Measurements from ENCODE around the gene ATP8B4. TPM values are rescaled to one million over a fixed set of nuclear protein-coding genes. Genes with fewer than 3 reads are reported as not detected.

Gene ATP8B4
- total RNA-seq, 4 donors from 2014 or later, result 2.2 to 9.5 (median 3.0) TPM

DNA sequence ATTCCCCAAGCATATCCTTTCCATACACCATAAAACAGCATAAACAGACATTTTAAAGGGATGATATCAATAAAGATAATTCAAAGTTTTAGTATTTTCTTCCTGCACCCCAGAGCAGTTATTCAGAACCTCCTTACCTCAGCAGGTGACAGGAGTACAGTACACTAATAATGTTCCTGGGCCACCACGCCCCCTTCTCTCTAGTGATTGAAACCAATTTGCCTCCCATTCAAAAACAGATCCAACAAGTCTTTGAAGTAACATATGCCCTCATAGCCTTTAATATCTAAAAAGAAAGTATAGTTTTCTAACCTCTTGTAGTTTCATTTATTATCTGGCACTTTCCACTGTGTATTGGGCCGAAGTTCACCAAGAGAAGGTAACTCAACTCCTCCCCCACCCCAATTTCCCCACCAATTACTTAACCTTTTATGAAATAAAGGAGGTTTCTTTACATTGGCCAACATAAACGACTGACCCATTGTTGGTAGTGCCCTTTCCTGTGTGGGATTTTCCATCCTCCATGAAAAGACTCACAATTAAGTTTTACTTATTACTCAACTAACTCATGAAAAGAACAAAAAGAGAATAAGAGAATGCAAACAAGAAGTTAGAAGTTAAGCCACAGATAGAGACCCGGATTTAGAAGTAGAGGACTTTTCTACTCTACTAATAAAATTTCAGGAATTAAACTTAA lies 5.0 kb upstream of the ATP8B4 start:
- Histone ChIP-seq H3K36me3 (no peaks in the 10 kb centered on the region), H3K9me3 (no peaks in the 10 kb centered on the region), H3K27me3 (no peaks in the 10 kb centered on the region), H3K4me3 (no peak overlapping the region), H3K4me1 (no peaks in the 10 kb centered on the region), H3K27ac (no peak overlapping the region)
- 82% methylated on average over 4 of the region's 4 CpGs for WGBS
- DNase-seq (ENCODE audit: low spot score in 2 of 2), result no peak
- TF ChIP-seq POLR2A (IDR thresholded peaks at IDR 0.05) (no peak), EP300 (IDR thresholded peaks at IDR 0.05) (no peak), POLR2AphosphoS5 (IDR thresholded peaks at IDR 0.05) (no peak)
- TF ChIP-seq, protein P1, sequence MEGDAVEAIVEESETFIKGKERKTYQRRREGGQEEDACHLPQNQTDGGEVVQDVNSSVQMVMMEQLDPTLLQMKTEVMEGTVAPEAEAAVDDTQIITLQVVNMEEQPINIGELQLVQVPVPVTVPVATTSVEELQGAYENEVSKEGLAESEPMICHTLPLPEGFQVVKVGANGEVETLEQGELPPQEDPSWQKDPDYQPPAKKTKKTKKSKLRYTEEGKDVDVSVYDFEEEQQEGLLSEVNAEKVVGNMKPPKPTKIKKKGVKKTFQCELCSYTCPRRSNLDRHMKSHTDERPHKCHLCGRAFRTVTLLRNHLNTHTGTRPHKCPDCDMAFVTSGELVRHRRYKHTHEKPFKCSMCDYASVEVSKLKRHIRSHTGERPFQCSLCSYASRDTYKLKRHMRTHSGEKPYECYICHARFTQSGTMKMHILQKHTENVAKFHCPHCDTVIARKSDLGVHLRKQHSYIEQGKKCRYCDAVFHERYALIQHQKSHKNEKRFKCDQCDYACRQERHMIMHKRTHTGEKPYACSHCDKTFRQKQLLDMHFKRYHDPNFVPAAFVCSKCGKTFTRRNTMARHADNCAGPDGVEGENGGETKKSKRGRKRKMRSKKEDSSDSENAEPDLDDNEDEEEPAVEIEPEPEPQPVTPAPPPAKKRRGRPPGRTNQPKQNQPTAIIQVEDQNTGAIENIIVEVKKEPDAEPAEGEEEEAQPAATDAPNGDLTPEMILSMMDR (IDR thresholded peaks at IDR 0.05), result no peak

DNA sequence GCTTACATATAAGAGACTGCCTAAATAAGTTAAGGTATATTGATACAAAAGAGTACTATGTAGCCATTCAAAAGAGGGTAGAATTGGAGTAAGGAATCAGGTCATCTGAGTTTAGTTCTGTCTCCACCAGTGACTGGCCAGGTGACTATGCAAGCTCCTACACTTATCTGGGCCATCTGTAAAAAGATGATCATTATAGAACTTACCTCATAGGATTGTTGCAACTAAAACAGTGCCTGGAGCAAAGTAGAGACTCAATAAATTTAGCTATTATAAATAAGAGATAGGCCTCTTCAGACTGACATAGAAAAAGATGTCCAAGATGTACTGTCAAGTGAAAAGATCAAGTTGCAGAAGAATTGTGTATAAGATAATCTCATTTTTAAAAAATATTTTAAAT lies 1.7 kb upstream of the ATP8B4 start:
- no peak for DNase-seq (ENCODE audit: low spot score in 2 of 2)
- TF ChIP-seq POLR2A (IDR thresholded peaks at IDR 0.05) (no peak), EP300 (IDR thresholded peaks at IDR 0.05) (no peak), POLR2AphosphoS5 (IDR thresholded peaks at IDR 0.05) (no peak)
- TF ChIP-seq, protein P1 (IDR thresholded peaks at IDR 0.05), result no peak
- H3K36me3 ChIP-seq, result no peaks in the 10 kb centered on the region
- no peak overlapping the region for H3K4me3 ChIP-seq
- H3K27me3 ChIP-seq, result no peaks in the 10 kb centered on the region
- H3K9me3 ChIP-seq, result no peaks in the 10 kb centered on the region
- no peak overlapping the region for H3K27ac ChIP-seq
- no peaks in the 10 kb centered on the region for H3K4me1 ChIP-seq

- no peaks in the 10 kb centered on the region for H3K9me3 ChIP-seq
- no peaks in the 10 kb centered on the region for H3K27me3 ChIP-seq
- TF ChIP-seq EP300 (IDR thresholded peaks at IDR 0.05) (no peak), POLR2A (IDR thresholded peaks at IDR 0.05) (no peak), POLR2AphosphoS5 (IDR thresholded peaks at IDR 0.05) (no peak)
- TF ChIP-seq, protein P1 (IDR thresholded peaks at IDR 0.05), result no peak
- no peaks in the 10 kb centered on the region for H3K36me3 ChIP-seq
- DNase-seq (ENCODE audit: low spot score in 2 of 2), result no peak
- no peaks in the 10 kb centered on the region for H3K4me1 ChIP-seq
- H3K4me3 ChIP-seq, result no peak overlapping the region
- H3K27ac ChIP-seq, result no peak overlapping the region
Observed at GRCh38 chr15:50117431-50118027, 1.5 kb downstream of the ATP8B4 start.

DNA sequence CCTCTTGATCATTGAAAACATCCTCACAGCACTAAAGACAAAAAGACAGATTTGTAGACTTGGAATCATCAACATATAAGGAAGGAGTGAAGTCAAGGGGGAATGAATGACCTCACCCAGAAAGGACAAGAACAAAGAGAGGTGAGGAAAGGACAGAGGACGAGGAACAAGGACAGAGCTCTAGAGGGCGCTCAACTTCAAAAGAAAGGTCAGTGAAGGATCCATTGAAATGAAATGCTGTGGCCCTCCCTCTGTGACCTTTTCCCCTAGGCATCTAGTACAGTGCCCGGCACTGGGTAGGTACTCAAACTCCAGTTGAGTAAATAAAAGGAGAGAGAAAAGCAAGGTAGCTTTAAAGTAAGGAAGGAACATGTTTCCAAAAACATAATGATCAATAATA lies 2.6 kb downstream of the ATP8B4 start:
- Histone ChIP-seq H3K4me1 (no peaks in the 10 kb centered on the region), H3K36me3 (no peaks in the 10 kb centered on the region), H3K9me3 (no peaks in the 10 kb centered on the region), H3K27ac (no peak overlapping the region), H3K4me3 (no peak overlapping the region), H3K27me3 (no peaks in the 10 kb centered on the region)
- WGBS, result 50% methylated on average over 3 of the region's 3 CpGs
- TF ChIP-seq POLR2A (IDR thresholded peaks at IDR 0.05), result no peak
- no peak for TF ChIP-seq EP300 (IDR thresholded peaks at IDR 0.05)
- TF ChIP-seq POLR2AphosphoS5 (IDR thresholded peaks at IDR 0.05), result no peak
- TF ChIP-seq, protein P1 (IDR thresholded peaks at IDR 0.05), result no peak
- no peak for DNase-seq (ENCODE audit: low spot score in 2 of 2)

DNA sequence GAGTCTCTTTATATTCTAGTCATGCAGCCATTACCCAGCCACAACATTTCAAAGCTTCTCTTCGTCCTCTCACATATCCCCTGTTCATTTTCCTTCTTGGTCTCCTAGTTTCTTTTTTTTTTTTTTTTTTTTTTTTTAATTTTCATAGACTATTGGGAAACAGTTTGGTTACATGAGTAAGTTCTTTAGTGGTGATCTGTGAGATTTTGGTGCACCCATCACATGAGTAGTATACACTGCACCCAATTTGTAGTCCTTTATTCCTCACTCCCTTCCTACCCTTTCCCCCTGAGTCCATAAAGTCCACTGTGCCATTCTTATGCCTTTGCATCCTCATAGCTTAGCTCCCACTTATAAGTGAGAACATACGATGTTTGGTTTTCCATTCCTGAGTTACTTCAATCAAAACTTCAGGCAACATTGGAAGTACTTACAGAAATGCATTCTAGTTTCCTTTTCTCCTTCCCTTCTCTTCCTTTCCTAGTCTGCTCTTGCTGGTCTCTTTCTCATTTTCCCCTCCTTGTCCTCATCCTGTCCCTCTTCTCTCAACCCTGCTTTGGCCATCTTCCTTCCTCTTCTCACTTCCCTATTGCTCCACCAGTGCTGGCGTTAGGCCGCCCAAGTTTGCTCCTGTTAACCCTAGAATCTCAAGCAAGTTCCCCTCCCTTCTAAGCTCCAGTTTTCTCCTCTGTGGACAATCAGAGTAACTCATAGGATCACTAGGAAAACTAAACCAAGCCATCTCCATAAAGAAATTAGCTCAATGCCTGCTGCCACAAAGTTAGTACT lies 4.8 kb downstream of the ATP8B4 start:
- Histone ChIP-seq H3K27ac (no peak overlapping the region), H3K4me1 (peaks cover 3% of the 10 kb centered on the region), H3K9me3 (no peaks in the 10 kb centered on the region), H3K27me3 (no peaks in the 10 kb centered on the region), H3K36me3 (no peaks in the 10 kb centered on the region), H3K4me3 (no peak overlapping the region)
- DNase-seq (ENCODE audit: low spot score in 2 of 2), result no peak
- whole genome bisulfite sequencing, result 77% methylated on average over 4 of the region's 4 CpGs
- no peak for TF ChIP-seq POLR2AphosphoS5 (IDR thresholded peaks at IDR 0.05)
- no peak for TF ChIP-seq POLR2A (IDR thresholded peaks at IDR 0.05)
- TF ChIP-seq EP300 (IDR thresholded peaks at IDR 0.05), result no peak
- TF ChIP-seq, protein P1 (IDR thresholded peaks at IDR 0.05), result no peak
